OCI-LY7 (cell line): Measurements from ENCODE around the gene HORMAD2.

Experiments
- CTCF ChIP-seq: fragments of 200-600 bp; sonication (generic); conservative IDR thresholded peaks from 2 replicates; pipeline ENCODE4 v1.5.1; 2014; ENCODE audit warnings: mild to moderate bottlenecking, antibody characterized with exemption, low read length, moderate library complexity, mixed read lengths
- EZH2phosphoT487 ChIP-seq: fragments of 200-600 bp; sonication (generic); IDR thresholded peaks from 2 replicates; pipeline ENCODE4 v1.6.1; 2018; ENCODE audit warnings: low read depth, borderline replicate concordance, mild to moderate bottlenecking, mixed run types, antibody characterized with exemption, low read length, moderate library complexity, mixed read lengths

- TF ChIP-seq CTCF, result no peak
- TF ChIP-seq EZH2phosphoT487, result no peak
Measured at GRCh38 chr22:30036656-30037055, 43.6 kb upstream of the HORMAD2 start.
